ENCODE results near the gene RPTOR. TPM values are rescaled to one million over a fixed set of nuclear protein-coding genes. Genes with fewer than 3 reads are reported as not detected.
A peak's percentile ranks its signal among the peaks of the same experiment; 100 is the strongest.

Gene RPTOR
- total RNA-seq, 3 donors from 2014 or later = 21.4 to 27.5 (median 23.6) TPM

DNA sequence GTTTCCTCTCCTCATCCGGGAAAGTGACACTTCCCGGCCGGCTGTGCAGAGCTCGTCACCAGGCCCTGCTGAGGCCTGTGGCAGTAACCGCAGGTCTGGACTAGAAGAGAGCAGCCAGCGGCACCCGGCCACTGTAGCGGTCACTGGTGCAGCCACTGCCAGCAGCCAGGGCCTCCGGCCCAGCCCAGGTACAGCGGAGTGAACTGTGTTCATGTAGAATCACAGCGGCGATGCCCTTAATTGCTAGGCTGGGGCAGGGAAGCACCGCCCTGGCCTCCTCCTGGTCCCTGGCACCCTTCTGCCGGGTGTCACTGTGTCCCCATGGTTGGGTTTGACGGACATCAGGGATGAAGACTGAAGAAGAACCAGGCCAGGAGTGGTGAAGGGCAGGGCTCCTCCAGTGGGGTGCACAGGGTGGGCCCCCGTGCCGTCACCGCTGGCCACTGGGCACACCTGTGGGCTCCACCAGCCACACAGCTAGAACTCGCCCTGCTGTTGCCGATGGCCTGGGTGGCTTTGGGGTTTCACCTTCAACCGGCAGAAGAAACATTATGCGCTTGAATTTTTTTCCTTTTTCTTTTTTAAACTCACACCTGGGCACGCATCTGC is 281.8 kb downstream of the RPTOR start:
- H3K27me3 ChIP-seq = no peaks in the 10 kb centered on the region
- H3K4me3 ChIP-seq = no peak overlapping the region
- DNase-seq (ENCODE audit: low spot score in 2 of 2) = peak in 1 of 2 donors; percentile 45
- no peaks in the 10 kb centered on the region for H3K4me1 ChIP-seq
- TF ChIP-seq, protein P1, sequence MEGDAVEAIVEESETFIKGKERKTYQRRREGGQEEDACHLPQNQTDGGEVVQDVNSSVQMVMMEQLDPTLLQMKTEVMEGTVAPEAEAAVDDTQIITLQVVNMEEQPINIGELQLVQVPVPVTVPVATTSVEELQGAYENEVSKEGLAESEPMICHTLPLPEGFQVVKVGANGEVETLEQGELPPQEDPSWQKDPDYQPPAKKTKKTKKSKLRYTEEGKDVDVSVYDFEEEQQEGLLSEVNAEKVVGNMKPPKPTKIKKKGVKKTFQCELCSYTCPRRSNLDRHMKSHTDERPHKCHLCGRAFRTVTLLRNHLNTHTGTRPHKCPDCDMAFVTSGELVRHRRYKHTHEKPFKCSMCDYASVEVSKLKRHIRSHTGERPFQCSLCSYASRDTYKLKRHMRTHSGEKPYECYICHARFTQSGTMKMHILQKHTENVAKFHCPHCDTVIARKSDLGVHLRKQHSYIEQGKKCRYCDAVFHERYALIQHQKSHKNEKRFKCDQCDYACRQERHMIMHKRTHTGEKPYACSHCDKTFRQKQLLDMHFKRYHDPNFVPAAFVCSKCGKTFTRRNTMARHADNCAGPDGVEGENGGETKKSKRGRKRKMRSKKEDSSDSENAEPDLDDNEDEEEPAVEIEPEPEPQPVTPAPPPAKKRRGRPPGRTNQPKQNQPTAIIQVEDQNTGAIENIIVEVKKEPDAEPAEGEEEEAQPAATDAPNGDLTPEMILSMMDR (IDR thresholded peaks at IDR 0.05) = no peak
- no peak for TF ChIP-seq POLR2A (IDR thresholded peaks at IDR 0.05)
- TF ChIP-seq POLR2AphosphoS5 (IDR thresholded peaks at IDR 0.05) = no peak
- H3K36me3 ChIP-seq = no peaks in the 10 kb centered on the region
- intact Hi-C loops (cut with DNase I; ENCODE audit: low total_unique reads) = no loop called here
- no peaks in the 10 kb centered on the region for H3K9me3 ChIP-seq
- H3K27ac ChIP-seq = peak overlapping the region; percentile 71 to 80

DNA sequence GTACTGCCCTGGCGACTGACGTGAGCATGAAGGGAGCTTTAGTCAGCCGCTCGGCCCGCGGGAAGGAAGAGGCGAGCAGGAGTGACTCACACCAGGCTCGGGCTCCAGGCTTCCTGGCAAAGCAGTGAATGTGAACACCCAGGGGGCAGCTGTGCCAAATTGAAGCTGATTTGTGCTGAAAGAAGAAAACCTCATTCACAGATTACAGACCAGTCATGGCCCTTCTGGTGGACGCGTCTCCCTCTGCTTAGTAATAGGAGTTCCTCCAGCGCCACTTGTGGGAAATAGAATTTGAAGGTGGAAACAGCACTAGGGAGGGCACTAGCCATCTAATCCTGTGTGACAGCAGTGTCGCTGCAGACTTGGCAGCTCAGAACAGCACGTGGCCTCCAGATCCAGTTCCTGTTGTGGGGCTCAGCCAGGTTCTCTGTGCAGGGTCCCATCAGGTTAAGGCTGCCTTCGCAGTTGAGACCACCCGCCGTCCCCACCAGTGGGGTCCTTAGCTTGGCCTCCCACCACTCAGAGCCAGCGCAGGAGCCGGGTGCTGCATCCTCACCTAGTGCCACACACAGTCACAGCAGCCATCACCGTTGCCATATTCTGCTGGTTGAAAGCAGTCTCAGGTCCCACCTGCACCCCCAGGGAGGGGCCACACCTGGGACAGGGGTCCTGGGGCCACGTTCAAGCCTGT is 282.5 kb downstream of the RPTOR start:
- peak; percentile 48 to 54 for DNase-seq (ENCODE audit: low spot score in 2 of 2)

DNA sequence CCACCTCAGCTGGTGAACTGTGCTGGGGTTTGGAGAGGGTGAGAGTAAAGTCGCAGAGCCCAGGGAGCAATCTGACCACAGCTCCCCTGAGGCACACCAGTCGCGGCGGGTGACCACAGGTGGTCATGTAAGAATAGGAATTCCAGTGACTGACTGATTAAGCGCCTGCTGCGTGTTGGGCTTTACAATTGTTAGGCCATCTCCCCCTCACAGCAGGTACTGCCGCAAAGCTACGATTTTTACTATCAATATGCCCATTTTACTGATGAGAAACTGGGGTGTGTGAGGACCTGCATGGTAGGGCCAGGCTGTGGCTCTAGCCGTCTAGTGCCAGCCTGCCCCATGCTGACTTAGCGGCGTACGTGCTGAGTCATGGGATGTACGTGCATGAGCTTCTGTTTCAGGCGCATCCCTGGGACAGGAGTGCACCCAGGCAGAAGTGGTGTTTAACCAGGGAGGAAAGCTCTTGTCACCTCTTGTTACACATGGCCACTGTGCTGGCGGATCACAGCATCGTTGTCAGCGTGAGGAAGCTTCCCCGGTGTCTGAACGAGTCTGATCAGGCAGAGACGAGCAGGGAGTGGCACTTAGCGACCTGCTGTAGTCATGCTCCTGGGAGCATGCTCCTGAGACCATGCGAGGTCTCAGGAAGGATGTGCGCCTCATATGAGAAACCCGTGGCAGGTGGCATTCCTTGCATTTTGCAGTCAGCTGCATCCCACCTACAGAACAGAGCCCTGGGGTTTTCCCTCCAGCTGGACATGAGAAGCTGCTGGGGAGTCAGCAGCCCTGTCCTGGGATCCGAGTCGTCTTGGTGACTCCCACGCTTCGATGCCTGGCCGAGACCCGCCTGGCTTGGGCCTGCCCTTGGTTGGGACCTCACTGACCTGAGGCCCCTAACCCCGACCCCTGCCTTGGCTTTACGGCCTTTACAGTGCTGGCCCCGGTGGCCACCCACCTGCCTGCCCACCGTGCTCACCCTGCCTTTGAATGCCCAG is 283.3 kb downstream of the RPTOR start:
- H3K4me1 ChIP-seq = peaks cover 0 to 4% of the 10 kb centered on the region in 2 donors
- no peaks in the 10 kb centered on the region for H3K36me3 ChIP-seq
- H3K27me3 ChIP-seq = no peaks in the 10 kb centered on the region
- TF ChIP-seq POLR2AphosphoS5 (IDR thresholded peaks at IDR 0.05) (no peak), POLR2A (IDR thresholded peaks at IDR 0.05) (no peak)
- peak overlapping the region; percentile 71 to 80 for H3K27ac ChIP-seq
- peak in 1 of 2 donors; percentile 46 for DNase-seq (ENCODE audit: low spot score in 2 of 2)
- no peaks in the 10 kb centered on the region for H3K9me3 ChIP-seq
- intact Hi-C loops (cut with DNase I; ENCODE audit: low total_unique reads) = no loop called here
- no peak overlapping the region for H3K4me3 ChIP-seq

More for the DNA sequence above, 282.5 kb downstream of the RPTOR start:
- intact Hi-C loops (cut with DNase I; ENCODE audit: low total_unique reads) = no loop called here
- Histone ChIP-seq H3K4me1 (peaks cover 0 to 1% of the 10 kb centered on the region in 2 donors), H3K27ac (peak overlapping the region; percentile 71 to 80), H3K4me3 (no peak overlapping the region), H3K36me3 (no peaks in the 10 kb centered on the region), H3K9me3 (no peaks in the 10 kb centered on the region), H3K27me3 (no peaks in the 10 kb centered on the region)
- TF ChIP-seq, protein P1 (IDR thresholded peaks at IDR 0.05) = no peak
- TF ChIP-seq POLR2AphosphoS5 (IDR thresholded peaks at IDR 0.05) = no peak

DNA sequence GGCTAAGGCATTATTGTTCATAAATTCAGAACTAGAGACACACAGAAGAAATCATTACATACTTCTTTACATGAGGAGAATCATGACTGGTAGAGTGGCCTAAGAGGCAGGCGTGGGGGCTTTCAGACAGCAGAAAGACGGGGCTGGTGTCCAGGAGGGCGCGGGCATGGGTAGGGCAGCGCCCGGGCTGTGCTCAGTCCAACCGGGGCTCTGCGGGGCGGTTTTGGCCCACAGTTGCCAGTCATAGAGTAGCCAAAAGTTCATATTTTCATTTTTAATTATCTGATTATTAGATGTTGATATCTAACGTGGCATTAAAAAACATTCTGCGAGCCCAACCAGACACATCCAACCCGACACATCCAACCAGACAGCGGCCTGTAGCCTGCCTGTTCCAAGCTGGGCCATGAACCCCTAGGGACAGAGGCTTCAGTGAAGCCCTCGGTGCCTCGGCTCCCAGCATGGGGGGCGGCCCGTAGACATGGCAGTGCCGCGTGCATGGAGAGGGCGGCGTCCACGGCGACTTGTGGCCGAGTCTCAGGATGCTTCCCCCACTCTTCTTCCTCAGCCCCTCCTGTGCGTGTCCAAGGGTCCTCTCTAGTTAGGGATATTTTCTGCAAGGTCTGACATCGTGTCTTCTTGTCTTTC is 284.7 kb downstream of the RPTOR start:
- Histone ChIP-seq H3K36me3 (no peaks in the 10 kb centered on the region), H3K9me3 (no peaks in the 10 kb centered on the region), H3K4me1 (peaks cover 0 to 4% of the 10 kb centered on the region in 2 donors), H3K4me3 (no peak overlapping the region), H3K27me3 (no peaks in the 10 kb centered on the region), H3K27ac (no peak overlapping the region)
- TF ChIP-seq, protein P1 (IDR thresholded peaks at IDR 0.05) = no peak
- TF ChIP-seq POLR2A (IDR thresholded peaks at IDR 0.05) (no peak), POLR2AphosphoS5 (IDR thresholded peaks at IDR 0.05) (no peak)
- intact Hi-C loops (cut with DNase I; ENCODE audit: low total_unique reads) = no loop called here
- peak in 1 of 2 donors; percentile 31 for DNase-seq (ENCODE audit: low spot score in 2 of 2)
